HFFc6 (cell line): ENCODE data around the gene PIGU. TPM values are rescaled to one million over a fixed set of nuclear protein-coding genes. Genes with fewer than 3 reads are reported as not detected.
"Not testable (repeated sequence)": the region's sequence is repeated elsewhere in the genome, so short reads cannot be mapped to it uniquely, and the experiment has no call there.

Experiments
- DNase-seq: peaks from one replicate; pipeline ENCODE4 v3.0.0-alpha.2; 2018
- H3K27ac Mint-ChIP-seq: 2 replicates; pipeline ENCODE4 v1.8.0; 2020; ENCODE audit warnings: mild to moderate bottlenecking, mixed read lengths
- H3K27me3 Mint-ChIP-seq: 2 replicates; pipeline ENCODE4 v1.8.0; 2021; ENCODE audit warnings: mild to moderate bottlenecking, moderate library complexity, mixed read lengths; ENCODE audit not compliant: insufficient read depth
- H3K36me3 Mint-ChIP-seq: 2 replicates; pipeline ENCODE4 v1.8.0; 2021; ENCODE audit warnings: low read depth, mixed read lengths
- H3K4me1 Mint-ChIP-seq: 2 replicates; pipeline ENCODE4 v1.8.0; 2020; ENCODE audit warnings: low read depth, mixed read lengths
- H3K4me3 Mint-ChIP-seq: 2 replicates; pipeline ENCODE4 v1.8.0; 2020; ENCODE audit warnings: mild to moderate bottlenecking, moderate library complexity, mixed read lengths
- H3K9me3 Mint-ChIP-seq: 2 replicates; pipeline ENCODE4 v1.8.0; 2020; ENCODE audit warnings: mild to moderate bottlenecking, mixed read lengths
- total RNA-seq, 6 experiments: library from RNA; stranded (reverse); fragmentation: NEBNext Ultra II Directional; extraction: Animal tissue kit (Norgen Biotek cat#: 25700); gene quantifications; 2 replicates in 1 of 6; 3 replicates in 5 of 6; pipeline ENCODE4 v1.2.3, GENCODE V29; 2021
- TF ChIP-seq, protein P1 (sequence below): fragments of 200-600 bp; sonication (generic); IDR thresholded peaks from 2 replicates; pipeline ENCODE4 v1.5.0; 2021; ENCODE audit warnings: antibody characterized with exemption, mild to moderate bottlenecking

Gene PIGU
- total RNA-seq, 6 experiments from 2014 or later: 22.5 to 28.9 (median 24.9) TPM

DNA sequence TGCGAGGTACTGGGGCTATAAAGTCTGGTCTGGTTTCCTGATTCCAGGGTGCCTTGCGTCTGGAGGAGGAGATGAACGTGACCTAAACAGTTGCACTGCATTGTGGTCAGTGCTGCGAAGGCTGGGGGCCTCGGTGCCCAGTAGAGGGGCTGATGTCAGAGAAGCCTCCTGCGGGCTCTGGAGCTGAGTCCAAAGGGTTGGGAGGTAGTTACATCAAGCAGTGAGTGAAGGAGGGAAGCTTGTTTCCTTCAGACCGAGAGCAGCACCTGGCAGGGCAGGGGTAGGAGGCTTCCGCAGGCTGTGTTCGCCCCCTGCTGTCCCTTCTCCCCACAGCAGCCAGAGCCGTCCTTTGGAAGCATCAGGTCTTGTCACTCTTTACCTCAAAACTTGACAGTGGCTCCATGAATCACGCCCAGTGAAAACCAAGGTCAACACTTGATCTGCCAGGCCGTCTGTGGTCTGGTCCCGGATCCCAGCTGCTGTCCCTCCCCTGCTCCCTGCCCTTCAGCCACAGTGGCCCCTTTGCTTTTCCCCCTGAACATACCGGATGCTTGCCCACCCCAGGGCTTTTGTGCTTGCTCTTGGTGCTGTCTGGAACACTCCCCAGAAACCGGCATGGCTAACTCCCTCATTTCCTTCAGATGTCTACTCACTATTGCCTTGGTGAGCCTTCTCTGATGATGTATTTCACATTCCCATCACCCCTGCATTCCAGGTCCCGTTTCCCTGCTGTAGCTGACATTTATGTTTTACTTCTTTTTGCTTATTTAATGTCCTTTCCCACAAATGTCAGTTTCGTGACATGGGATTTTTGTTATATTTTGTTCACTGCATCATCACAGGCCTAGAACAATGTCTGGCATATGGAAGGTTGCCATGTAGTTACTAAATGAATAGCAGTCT lies 153.7 kb downstream of the PIGU start:
- Mint-ChIP-seq H3K4me1 (peaks cover 63% of the 10 kb centered on the region), H3K27me3 (peaks cover 8% of the 10 kb centered on the region), H3K4me3 (peak overlapping the region; percentile 46), H3K27ac (peak overlapping the region; percentile 98), H3K9me3 (no peaks in the 10 kb centered on the region), H3K36me3 (peaks cover 18% of the 10 kb centered on the region)
- TF ChIP-seq, protein P1, sequence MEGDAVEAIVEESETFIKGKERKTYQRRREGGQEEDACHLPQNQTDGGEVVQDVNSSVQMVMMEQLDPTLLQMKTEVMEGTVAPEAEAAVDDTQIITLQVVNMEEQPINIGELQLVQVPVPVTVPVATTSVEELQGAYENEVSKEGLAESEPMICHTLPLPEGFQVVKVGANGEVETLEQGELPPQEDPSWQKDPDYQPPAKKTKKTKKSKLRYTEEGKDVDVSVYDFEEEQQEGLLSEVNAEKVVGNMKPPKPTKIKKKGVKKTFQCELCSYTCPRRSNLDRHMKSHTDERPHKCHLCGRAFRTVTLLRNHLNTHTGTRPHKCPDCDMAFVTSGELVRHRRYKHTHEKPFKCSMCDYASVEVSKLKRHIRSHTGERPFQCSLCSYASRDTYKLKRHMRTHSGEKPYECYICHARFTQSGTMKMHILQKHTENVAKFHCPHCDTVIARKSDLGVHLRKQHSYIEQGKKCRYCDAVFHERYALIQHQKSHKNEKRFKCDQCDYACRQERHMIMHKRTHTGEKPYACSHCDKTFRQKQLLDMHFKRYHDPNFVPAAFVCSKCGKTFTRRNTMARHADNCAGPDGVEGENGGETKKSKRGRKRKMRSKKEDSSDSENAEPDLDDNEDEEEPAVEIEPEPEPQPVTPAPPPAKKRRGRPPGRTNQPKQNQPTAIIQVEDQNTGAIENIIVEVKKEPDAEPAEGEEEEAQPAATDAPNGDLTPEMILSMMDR: peak; percentile 78
- DNase-seq: peak; percentile 45

DNA sequence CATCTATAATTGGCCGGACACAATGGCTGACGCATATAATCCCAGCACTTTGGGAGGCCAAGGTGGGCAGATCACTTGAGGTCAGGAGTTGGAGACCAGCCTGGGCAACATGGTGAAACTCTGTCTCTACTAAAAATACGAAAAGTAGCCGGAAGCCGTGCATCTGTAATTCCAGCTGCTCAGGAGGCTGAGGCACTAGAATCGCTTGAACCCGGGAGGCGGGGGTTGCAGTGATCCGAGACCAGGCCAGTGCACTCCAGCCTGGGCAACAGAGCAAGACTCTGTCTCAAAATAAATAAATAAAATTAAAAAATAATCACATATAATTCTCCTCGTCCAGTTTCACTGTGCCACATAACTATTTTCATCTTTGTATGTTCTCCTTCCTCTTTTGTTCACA lies 157.1 kb downstream of the PIGU start:
- Mint-ChIP-seq H3K27me3 (peaks cover 15% of the 10 kb centered on the region), H3K36me3 (peaks cover 14% of the 10 kb centered on the region), H3K4me1 (peaks cover 56% of the 10 kb centered on the region)
- H3K27ac Mint-ChIP-seq, DNase-seq, H3K4me3 Mint-ChIP-seq, H3K9me3 Mint-ChIP-seq: not testable (repeated sequence)

DNA sequence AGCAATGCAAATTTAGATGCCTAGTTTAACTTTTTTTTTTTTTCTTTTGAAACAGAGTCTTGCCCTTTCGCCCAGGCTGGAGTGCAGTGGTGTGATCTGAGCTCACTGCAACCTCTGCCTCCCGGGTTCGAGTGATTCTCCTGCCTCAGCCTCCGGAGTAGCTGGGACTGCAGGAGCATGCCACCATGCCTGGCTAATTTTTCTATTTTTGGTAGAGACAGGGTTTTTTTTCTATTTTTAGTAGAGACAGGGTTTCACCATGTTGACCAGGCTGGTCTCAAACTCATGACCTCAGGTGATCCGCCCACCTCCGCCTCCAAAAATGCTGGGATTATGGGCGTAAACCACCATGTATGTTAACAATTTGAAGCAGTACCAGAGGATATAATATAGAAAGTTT lies 158.0 kb downstream of the PIGU start:
- DNase-seq, H3K4me3 Mint-ChIP-seq, H3K9me3 Mint-ChIP-seq, H3K27ac Mint-ChIP-seq: not testable (repeated sequence)
- Mint-ChIP-seq H3K27me3 (peaks cover 15% of the 10 kb centered on the region), H3K4me1 (peaks cover 56% of the 10 kb centered on the region), H3K36me3 (peaks cover 21% of the 10 kb centered on the region)

DNA sequence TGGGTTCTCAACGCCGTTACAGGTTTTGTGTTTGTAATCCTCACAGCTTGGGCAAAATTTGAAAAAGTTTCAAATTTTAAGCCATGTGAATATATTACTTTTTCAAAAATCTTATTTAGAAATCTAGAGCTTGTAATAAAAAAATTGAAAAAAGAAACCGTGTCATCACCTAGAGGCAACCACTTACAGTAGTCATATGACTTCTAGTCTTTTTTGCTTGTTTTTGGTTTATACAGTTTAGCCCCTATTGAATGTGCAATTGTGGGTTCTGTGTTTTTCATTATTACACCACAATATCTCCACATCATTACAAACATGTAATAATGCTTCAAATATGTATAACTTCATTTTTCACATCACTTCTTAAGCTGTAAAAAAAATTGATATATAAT lies 159.8 kb downstream of the PIGU start:
- DNase-seq: no peak
- TF ChIP-seq, protein P1: no peak
- Mint-ChIP-seq H3K27ac (peak overlapping the region; percentile 98), H3K4me1 (peaks cover 55% of the 10 kb centered on the region), H3K4me3 (peak overlapping the region; percentile 96), H3K27me3 (peaks cover 15% of the 10 kb centered on the region), H3K36me3 (peaks cover 23% of the 10 kb centered on the region), H3K9me3 (no peaks in the 10 kb centered on the region; the same call in 1 of the 2 replicates)

DNA sequence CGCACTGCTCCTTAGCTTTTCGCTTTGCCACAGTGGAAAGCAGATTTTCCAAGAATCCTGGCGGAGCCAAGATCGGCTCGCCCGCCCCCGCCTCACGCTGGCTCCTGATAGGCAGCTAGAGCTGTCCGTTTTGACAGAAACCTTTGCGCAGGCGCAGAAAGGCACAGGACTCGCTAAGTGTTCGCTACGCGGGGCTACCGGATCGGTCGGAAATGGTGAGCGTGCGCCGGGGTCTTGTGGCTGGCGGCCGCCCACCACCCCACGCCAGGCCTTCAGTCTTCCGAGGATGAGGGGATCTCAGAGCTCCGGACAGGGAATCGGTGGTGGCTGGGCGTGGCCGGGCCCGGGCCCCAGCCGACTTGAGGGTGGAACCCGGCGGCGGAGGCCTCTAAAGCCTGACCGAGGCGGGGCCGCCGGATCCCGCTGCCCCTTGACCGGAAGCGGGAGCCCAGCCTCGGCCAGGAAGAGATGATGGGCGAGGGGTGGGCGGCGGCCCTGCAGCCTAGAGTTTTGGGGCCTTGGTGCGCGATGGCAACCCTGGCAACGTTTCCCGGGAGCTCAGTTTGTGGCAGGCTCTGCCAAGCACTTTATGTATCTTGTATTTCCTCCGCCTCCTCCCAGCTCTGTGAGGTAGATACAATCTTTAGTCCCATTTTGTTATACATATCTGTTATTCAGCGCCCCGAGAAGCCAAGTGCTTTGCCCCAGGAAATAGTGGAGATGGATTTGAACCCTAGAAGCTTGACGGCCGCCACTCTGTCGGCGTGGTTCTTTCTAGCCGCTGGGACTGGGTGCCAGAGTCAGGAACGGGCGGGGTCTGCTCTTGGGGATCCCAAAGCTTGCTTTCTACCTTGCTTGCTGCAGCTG lies 160.4 kb downstream of the PIGU start, which contains the start of gene DYNLRB1:
DYNLRB1 (plus strand) TSS at position 176 of the 867 bp plus-strand sequence; CDS start at position 213, 37 bp downstream.
- H3K36me3 Mint-ChIP-seq: peaks cover 20% of the 10 kb centered on the region

More for the DNA sequence above, 160.4 kb downstream of the PIGU start, which contains the start of gene DYNLRB1:
- H3K27me3 Mint-ChIP-seq: peaks cover 15% of the 10 kb centered on the region
- DNase-seq: peak; percentile 96
- TF ChIP-seq, protein P1: no peak
- peaks cover 53% of the 10 kb centered on the region for H3K4me1 Mint-ChIP-seq
- H3K4me3 Mint-ChIP-seq: peak within 1 kb of the TSS; percentile 96
- peak within 1 kb of the TSS; percentile 98 for H3K27ac Mint-ChIP-seq
- no peaks in the 10 kb centered on the region; the same call in 1 of the 2 replicates for H3K9me3 Mint-ChIP-seq
